NCI-H1694 (cell line): ENCODE results near the gene IQCN.

Experiments used
- DNase-seq: peaks from one replicate; lab custom pipeline; 2025; lab: John Stamatoyannopoulos, UW

IQCN gene

DNA sequence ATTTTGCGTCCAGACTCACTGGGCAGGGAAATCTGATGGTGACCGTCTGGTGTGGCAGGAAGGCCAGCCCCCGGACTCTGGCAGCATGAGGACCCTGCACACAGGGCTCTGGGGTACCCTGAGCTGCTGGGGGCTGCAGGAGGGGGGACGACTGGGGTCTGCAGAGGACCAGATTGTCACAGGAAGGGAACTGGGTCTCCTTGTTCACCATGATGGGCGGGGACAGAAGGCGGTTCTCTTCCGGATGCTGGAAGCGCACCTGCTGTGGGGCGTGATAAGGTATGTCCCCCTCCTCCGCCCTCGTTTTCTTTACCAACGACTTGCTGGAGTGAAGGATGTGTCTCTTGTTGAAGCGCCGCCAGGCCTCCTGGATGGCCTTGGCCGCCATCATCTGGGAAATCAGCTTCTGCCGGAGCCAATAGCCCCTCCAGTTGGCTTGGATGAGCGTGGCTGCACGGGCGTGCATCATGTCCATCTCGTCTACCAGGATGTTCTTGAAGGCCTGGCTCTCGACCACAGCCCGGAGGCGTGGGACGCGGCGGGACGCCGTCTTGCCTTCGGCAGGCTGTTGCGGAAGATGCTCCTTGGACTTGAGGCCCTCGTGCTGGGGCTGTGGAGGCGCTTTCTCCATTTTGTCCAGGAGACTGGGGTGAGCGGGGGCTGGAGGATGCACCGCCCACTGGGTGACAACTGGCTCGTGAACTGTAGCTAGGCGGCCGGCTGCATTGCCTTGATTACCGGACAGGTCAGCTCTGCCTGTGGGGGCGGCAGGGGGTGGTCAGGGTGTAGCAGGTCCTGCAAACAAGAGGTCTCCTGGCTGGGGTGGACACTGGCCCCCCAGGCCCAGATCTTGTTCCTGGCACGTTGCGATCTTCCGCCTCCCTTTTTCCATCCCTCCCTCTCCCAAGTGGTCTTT is 7.2 kb downstream of the IQCN start:
- no peak for DNase-seq

DNA sequence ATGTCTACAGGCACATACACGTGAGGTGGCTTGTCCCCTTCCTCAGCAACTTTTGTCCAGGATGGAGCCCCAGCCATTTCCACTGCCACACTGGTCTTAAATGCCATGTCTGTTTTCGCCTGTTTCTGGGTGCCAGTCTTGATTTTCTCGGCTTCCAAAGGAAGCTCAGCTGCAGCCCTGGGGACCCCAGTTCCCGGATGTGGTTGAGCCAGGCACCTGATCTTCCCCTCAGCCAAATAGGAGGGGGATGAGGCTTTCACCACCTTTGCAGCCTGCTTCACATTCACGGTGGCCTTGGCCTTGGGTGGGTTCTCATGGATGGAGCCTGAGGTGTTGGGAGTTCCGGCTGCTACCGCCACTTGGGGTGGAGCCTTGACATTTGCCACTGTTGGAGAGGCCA is 8.7 kb downstream of the IQCN start:
- DNase-seq, result no peak

DNA sequence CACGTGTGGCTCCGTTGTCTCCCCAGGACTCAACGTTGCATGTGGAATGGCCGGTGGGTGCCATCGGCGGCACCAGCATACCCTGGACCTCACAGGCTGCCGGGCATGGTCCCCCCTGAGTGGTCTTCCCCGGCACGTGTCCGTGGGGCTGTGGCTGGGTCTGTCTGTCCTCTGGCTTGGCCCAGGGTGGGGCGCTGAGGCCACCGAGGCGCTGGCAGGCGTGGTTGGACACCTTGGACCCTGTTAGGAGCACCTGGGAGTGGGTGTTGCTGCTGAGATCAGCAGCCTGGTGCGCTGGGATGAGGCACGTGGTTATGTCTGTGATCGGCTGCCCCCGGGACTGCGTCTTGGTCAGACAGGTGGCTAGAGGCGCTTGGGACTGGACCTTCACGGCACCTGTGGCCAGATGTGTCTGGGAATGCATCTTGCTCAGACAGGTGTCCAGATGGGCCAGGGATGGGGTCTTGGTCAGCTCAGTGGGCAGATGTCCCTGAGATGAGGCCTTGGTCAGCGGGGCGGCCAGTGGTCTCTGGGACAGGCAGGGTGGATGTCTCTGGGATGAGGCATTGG is 9.2 kb downstream of the IQCN start:
- DNase-seq, result no peak

DNA sequence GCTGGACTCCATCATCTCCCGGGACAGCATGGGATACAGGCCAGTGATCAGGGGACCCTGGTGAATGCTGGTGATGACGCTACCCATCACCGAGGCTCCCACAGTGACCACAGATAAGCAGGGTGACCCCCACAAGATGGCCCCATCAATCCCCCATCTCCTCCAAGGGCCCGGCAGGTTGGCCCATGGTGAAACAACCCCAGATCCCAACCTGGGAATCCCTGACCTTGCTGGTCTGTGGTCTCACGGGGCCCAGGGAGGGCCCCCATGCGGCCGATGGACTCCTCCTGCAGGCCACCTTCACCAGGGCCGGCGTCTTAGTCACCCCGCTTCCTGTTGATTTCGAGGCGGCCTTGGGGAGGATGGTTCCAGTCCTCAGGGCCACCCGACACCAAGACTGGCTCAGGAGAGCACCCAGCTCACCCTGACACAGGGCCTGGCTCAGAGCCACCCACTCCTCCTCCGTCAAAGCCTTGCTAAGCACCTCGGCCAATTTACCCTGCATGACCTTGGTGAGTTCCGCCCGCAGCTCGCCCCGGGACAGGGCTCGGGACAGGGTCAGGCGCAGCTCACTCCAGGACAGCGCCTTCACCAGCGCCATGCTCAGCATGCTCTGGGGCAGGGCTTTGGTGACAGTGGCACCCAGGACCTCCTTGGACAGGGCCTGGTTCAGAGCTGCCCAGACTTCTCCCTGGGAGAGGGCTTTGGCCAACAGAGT is 10.0 kb downstream of the IQCN start:
- DNase-seq, result no peak

DNA sequence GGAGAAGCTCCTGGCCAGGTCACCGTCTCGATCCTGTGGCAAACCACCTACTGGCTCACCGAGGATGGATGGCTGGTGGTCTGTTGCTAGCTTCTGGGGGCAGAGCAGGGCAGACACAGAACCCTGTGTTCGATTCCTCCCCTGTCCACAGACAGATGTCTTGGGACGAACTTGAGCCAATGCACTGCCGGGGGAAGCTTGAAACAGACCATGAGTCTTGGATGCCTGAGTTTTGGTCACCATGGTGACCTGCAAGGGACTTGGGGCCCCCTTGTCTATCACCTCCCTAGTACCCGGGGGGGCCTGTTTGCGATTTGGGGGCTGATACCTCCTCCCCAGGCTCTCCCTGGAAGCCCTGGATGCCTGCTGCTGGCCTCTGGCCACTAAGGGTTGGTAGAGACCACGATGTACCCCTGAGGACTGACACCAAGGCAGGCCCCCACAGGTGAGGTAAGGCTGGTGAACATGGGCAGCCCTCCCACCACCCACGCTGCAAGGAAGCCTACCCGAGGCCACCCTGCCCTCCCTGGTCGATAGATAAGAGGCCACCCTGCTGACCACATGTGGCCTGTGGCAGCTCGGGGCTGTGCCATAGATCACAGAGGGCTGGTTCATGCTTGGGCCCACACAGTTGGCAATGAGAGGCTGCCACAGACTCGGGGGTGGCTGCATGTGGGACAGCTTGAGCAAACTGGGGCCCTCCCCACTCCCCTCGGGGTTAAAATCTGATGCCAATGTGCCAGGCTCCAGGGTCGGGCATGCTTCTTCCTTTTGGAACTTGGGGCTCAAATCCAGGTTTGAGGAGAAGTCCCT is 10.7 kb downstream of the IQCN start:
- no peak for DNase-seq

DNA sequence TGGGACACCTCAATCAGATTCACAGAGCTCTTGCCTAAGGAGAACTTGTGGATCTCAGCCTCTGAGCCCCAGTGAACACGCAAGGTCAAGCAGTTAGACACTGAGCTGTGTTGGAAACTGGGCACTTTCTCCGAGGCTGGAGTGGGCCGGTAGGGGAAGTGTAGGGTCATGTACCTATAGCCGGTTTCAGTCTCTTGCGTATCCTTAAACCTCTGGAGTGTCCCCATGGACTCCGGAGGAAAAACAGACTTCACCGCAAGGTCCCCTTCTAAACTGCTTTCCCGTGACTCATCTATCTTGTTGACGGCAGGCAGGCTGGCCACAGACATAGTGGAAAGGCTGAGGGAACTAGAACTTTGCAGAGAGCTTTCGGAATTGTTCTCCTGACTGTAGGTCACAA is 11.3 kb downstream of the IQCN start:
- no peak for DNase-seq

DNA sequence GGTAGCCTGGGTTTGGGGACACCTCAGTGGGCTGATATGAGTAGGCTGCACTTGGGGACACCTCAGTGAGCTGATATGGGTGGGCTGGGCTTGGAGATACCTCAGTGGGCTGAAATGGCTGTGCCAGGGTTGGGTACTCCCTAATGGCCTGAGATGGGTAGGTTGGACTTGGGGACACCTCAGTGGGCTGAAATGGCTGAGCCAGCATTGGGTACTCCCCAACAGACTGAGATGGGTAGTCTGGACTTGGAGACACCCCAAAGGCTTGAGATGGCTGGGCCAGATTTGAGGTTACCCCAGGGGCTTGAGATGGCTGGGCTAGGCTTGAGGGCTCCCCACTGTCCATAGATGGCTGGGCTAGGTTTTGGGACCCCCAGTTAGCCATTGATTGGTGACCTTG is 12.1 kb downstream of the IQCN start:
- DNase-seq, result no peak

DNA sequence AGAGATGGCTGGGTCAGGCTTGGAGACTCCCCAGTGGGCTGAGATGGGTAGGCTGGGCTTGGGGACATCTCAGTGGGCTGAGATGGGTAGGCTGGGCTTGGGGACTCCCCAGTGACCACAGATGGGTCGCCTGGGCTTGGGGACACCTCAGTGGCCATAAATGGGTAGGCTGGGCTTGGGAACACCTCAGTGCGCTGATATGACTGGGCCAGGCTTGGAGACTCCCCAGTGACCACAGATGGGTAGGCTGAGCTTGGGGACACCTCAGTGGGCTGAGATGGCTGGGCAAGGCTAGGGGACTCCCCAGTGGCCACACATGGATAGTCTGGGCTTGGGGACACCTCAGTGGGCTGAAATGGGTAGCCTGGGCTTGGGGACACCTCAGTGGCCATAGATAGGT is 12.8 kb downstream of the IQCN start:
- DNase-seq, result no peak

DNA sequence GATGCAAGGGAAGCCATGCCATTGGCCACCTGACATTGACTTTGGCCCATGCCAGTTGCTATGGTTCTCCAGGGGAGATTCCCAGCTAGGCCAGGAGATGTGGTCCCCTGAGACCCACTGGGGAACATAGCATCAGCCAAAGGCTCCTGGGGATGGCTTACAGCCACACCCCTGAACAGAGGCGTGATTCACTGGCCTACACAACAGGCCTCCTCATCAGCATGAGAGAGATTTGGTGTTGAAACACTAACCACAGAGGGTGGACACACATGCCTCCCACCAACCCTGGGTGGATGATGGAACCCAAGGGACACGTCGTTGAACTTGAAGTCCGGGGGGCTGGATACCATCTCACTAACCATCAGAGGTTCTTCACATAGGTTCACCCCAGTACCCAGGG is 14.4 kb downstream of the IQCN start:
- DNase-seq, result no peak

DNA sequence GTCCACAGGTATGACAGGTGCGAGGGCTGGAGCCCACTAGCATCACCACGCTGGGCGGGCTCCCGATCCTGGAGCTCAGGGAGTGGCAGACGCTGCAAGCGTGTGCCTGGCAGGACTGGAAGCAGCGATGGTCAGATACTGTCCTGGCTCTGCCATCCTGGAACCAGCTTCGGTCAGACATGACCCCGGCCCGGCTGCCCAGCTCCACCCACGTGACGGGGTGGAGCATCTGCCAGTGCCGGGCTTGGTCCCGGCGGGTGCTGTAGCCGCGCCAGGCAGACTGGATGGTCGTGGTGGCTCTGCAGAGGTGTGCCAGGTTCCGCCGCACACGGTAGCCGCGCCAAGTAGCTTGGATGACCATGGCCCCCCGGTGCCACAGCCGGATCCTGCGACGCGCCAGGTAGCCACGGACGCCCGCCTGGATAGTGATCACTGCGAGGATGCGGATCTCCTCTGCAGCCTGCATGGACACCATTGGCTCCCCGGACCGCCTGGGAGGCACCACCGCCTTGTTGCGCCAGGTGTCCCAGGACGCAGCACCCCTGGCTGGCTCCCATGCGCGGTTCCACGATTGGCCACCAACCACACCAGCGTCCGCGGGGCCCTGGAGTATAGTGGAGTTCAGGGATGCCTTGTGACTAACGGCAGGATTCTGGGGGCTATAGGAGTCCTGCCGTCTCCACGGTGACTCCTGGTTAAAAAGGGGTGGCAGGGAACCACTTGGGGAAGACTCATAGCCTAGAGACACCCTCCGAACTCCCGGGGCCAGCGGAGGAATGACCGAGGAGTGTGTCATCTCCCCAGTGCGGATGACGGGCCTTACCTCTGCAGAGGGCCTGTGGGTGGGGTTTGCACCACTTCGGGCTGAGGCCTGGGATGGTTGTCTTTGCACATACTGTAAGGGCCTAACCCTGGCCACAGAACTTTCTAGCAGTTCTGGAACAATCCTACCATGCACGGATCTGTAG is 16.5 kb downstream of the IQCN start:
- DNase-seq, result no peak

DNA sequence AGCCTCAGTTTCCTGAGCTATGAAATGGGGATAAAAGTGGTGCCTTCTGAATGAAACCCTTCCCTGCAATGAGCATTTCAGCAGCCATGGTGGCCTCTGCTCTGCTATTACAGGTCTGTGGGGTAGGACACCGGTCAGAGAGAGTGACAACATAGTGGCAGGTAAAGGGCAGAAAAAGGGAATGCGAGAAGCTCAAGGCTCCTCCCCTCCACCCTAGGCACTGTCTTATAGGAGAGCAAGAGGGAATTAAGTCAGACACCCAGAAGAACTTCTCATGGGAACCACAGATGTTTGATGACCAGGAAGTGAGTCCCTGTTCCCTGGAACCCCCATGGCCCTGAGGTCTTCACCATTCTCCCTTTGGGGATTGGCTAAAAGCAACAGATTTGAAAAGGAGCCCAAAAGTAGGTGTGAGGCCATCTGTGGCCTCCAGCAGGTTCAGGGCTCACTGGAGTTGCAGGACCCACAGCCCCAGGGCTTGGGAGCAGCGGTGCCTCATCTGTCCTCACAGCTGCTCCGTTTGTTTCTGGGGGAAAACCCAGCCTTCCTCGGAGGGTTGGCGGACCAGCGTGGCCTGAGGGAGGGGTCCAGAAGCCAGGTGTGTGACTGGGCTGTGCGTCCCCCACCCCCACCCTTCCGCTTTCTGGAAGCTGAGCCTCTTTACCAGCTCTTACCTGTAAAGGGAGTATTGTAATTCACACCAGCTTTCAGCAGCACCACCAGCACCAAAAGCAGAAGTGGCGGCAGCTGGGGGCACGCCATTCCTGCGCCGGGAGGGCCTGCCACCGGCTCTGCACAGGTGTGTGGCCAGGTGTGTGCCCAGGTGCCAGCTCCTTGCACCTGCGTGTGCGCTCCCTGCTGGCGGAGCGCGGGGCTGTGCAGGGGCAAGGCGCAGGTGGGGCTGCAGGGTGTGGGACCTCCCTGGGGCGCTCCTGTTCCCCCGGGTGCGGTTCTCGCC is 19.4 kb downstream of the IQCN start:
- DNase-seq, result no peak

DNA sequence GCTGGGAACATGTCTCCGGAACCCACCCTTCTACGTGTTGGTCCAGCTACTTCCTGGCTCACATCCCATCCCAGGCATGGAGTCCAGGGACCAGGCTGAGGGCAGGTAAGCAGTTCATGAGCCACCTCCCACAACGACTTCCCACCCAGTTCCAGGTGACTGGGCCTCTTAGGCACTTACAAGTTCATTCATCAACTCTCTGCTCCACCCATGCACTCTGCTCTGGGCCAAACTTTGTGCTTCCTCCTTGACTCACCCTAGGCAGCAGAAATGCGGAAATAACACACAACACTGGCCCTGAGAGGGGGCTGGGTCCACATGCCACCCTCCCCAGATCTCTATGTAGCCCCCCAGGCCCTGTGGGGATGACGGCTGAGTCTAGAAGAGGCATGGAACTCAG is 20.5 kb downstream of the IQCN start:
- DNase-seq, result no peak

DNA sequence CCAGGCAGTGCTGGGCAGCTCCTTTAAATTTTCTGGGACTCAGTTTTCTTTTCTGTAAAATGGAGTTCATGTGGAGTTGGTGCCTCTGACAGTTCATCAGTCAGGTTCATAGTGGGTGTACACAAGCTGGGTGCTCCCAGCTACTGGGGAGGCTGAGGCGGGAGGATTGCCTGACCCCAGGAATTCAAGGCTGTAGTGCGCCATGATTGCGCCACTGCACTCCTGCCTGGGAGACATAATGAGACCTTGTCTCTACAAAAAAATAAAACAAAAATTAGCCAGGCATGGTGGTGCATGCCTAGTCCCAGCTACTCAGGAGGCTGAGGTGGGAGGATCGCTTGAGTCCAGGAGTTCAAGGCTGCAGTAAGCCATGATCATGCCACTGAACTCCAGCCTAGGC is 21.1 kb downstream of the IQCN start:
- DNase-seq, result no peak

DNA sequence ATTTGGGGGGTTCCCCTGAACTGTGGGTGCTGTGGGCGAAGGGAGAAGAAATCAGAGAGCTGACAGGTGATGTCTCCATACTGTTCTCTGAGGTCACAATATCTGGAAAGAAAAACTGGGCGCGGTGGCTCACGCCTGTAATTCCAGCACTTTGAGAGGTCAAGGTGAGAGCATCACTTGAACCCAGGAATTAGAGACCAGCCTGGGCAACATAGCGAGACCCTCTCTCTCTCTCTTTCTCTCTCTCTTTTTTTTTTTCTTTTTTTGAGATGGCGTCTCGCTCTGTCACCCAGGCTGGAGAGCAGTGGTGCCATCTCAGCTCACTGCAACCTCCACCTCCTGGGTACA is 21.9 kb downstream of the IQCN start:
- DNase-seq, result no peak

DNA sequence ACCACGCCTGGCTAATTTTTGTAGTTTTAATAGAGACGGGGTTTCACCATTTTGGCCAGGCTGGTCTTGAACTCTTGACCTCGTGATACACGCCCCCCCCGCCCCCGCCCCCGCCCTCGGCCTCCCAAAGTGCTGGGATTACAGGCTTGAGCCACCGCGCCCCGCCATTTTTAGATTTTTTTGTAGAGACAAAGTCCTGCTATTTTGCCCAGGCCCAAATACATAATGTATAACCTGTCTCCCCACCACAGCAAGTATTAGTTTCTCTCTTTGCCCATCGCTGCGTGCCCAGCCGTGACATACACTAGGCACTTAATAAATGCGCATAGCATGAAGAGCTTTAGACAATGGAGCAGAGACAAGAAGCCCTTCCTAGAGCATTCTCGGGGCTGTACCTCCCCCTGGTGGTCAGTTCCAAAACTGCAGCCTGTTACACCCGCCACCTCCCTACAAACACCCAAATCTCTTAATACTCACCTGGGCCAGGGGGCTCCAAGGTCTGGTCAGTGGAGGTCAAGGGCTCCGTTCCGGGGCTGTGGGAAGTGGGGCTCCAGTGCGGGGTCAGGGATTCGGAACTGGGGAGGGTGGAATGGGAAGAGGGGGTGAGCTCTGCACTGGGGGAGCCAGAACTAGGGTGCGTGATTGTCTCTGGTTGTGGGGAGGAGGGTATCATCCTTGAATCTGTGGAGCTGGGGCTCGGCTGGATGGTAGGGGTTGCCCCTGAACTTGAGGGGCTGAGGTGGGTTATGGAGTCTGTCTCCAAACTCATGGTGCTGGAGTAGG is 22.5 kb downstream of the IQCN start:
- DNase-seq, result peak; percentile 85

DNA sequence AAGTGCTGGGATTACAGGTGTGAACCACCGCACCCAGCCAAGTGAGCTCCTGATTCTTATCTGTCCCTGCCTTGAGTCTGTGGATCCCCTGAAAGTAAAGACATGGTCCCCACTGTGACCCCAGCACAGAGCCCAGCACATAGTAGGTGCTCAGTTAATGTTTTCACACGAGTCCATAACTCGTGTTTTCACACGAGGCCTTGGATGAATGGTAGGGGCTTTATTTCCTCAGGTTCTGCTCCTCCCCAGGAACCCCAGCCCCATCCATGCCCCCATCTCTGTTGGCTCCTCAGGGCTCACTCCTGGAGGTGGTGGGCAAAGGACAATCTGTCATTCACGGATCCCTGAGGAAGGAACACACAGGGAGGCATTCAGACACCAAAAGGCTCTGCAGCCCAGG is 24.4 kb downstream of the IQCN start:
- no peak for DNase-seq

DNA sequence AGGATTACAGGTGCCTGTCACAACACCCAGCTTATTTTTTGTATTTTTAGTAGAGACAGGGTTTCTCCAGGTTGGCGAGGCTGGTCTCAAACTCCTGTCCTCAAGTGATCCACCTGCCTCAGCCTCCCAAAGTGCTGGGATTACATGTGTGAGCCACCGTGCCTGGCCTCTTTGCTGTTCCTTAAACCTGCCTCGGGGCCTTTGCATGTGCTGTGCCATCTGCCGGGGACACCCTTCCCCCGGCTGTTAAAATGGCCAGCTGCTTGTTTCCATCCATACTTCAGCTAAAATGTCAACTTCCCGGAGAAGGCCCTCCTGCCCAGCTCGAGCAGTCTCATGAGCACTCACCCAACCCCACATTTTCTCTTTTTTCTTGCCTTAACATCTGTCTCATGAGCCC is 29.0 kb downstream of the IQCN start:
- DNase-seq, result no peak

DNA sequence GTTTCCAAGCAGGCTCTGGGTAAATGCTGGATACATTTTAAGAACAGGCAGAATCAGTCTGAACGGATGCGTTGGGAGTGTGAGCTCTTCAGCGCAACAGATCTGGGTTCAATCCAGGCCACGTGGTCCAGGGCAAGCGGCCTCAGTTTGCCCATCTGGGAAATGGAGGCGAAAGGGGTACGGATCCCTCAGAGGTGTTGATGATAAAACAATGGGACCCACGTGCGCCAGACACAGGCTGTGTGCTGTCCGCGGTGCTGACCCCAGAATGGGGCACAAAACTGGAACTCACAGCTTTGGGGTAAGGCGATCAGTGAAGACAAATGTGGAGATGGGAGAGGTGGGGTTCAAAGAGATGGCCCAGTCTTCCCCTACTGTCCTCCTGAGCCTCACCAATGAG is 34.9 kb downstream of the IQCN start:
- DNase-seq, result no peak

DNA sequence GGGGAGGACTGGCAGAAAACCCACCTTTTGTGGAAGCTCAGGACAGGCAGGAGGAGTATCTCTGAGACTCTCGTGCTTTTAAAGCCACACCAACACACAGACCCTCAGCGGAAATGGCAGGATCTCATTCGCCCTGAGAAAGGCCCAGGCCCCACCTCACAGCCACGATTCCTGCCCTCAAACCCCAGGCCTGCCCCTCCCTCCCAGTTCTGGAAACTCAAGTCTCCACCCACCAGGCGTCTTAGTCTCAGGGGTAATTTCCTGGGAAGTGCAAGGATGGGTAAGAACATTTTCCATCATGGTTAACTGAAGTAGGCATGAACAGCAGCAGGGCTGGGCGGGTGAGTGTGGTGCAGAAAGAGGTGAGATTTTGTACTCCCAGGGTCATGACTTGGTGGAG is 40.1 kb downstream of the IQCN start:
- no peak for DNase-seq
